K562 (cell line): ENCODE measurements around the gene NEMF. TPM values are rescaled to one million over a fixed set of nuclear protein-coding genes. Genes with fewer than 3 reads are reported as not detected.

Experiments
- ATAC-seq: fragments of 200-7000 bp; cut with Tn5 transposase; 3 replicates; pipeline ENCODE4 v1.9.1; 2020; ENCODE audit warnings: moderate library complexity
- BruUV-seq: library from RNA; stranded (reverse); fragments of 400-500 nt; replicated peaks from 2 replicates; lab custom pipeline; 2021; lab: Mats Ljungman, UMichigan
- CTCF ChIA-PET: fragments of 300-600 bp; formaldehyde crosslinking; extraction: SDS; loops from one replicate; lab custom pipeline; 2021; ENCODE audit warnings: low intra/inter-chr PET ratio; lab: Yijun Ruan, JAX
- POLR2A ChIA-PET: fragments of 300-600, 350-650 bp; sonication (Branson Sonifier 250); formaldehyde crosslinking; extraction: SDS; loops from one replicate; lab custom pipeline; 2021; ENCODE audit warnings: antibody characterized with exemption, inconsistent platforms; lab: Yijun Ruan, JAX
- DNase-seq, 4 experiments: peaks; one replicate each; pipeline versions ENCODE4 v3.0.0 to v3.0.0-alpha.2; 2011 to 2018; ENCODE audit warnings: low spot score in 3 of 4, mixed read lengths in 3 of 4; ENCODE audit errors: extremely low read depth in 1 of 4
- FAIRE-seq: peaks from 2 replicates; lab custom pipeline; 2011; peaks lifted over from hg19 to GRCh38; lab: Jason Lieb, UNC
- H2AFZ ChIP-seq: 2 replicates; pipeline ENCODE4 v1.6.0; 2011; ENCODE audit warnings: low read depth, low read length, control low read depth, inconsistent platforms
- H3K27ac ChIP-seq: fragments of 200-600 bp; 3 replicates; pipeline ENCODE4 v1.8.0; 2011; ENCODE audit warnings: low read depth, mild to moderate bottlenecking, control low read depth, inconsistent platforms, low read length, moderate library complexity, mixed read lengths; ENCODE audit errors: extremely low read depth
- H3K27me3 ChIP-seq, 2 experiments: fragments of 300-600 bp in 1 of 2; 2 replicates in 1 of 2; 3 replicates in 1 of 2; pipeline versions ENCODE4 v1.6.0 to v1.8.0; 2011; ENCODE audit warnings: inconsistent platforms in 2 of 2, low read length in 2 of 2, mild to moderate bottlenecking in 1 of 2, mixed read lengths in 1 of 2, moderate library complexity in 1 of 2; ENCODE audit not compliant: control insufficient read depth in 2 of 2, insufficient read depth in 2 of 2
- H3K36me3 ChIP-seq: fragments of 300-600 bp; 3 replicates; pipeline ENCODE4 v1.8.0; 2011; ENCODE audit warnings: mild to moderate bottlenecking, low read length, inconsistent platforms; ENCODE audit not compliant: control insufficient read depth, insufficient read depth
- H3K4me1 ChIP-seq, 2 experiments: fragments of 200-600 bp in 1 of 2; replicated peaks in 1 of 2; 2 replicates in 1 of 2; 3 replicates in 1 of 2; pipeline versions ENCODE4 v1.5.1 to v1.8.0; 2011; ENCODE audit warnings: inconsistent platforms in 2 of 2, low read length in 2 of 2, mild to moderate bottlenecking in 1 of 2, mixed read lengths in 1 of 2, moderate library complexity in 1 of 2; ENCODE audit not compliant: control insufficient read depth in 2 of 2, insufficient read depth in 2 of 2
- H3K4me2 ChIP-seq: 2 replicates; pipeline ENCODE4 v1.6.1; 2011; ENCODE audit warnings: low read length, control low read depth, inconsistent platforms, mixed read lengths; ENCODE audit not compliant: insufficient read depth
- H3K4me3 ChIP-seq: fragments of 200-600 bp; sonication (generic), shearing (Covaris generic); 2 replicates; pipeline ENCODE4 v1.5.1; 2016; ENCODE audit warnings: control low read depth, inconsistent platforms
- H3K79me2 ChIP-seq: fragments of 200-600 bp; 3 replicates; pipeline ENCODE4 v1.8.0; 2011; ENCODE audit warnings: low read length, inconsistent platforms; ENCODE audit not compliant: control insufficient read depth, insufficient read depth
- H3K9ac ChIP-seq, 2 experiments: 2 replicates each; pipeline versions ENCODE4 v1.6.0 to v1.6.1; 2011; ENCODE audit warnings: low read depth in 2 of 2, low read length in 2 of 2, control low read depth in 1 of 2, inconsistent platforms in 1 of 2, mild to moderate bottlenecking in 1 of 2, mixed read lengths in 1 of 2; ENCODE audit not compliant: insufficient read depth in 1 of 2
- H3K9me1 ChIP-seq: one replicate; pipeline ENCODE4 v1.6.0; 2011; ENCODE audit warnings: inconsistent platforms, mild to moderate bottlenecking, low read length, moderate library complexity; ENCODE audit not compliant: control insufficient read depth, insufficient read depth
- H3K9me3 ChIP-seq: replicated peaks from 2 replicates; pipeline ENCODE4 v1.5.1; 2011; ENCODE audit warnings: low read depth, low read length, inconsistent platforms; ENCODE audit not compliant: control insufficient read depth, insufficient read depth
- H4K20me1 ChIP-seq: replicated peaks from 2 replicates; pipeline ENCODE4 v1.6.1; 2011; ENCODE audit warnings: low read length, inconsistent platforms, mixed read lengths; ENCODE audit not compliant: control insufficient read depth, insufficient read depth
- CAMTA2 ChIP-seq: fragments of 250-450 bp; sonication (Bioruptor Pico); conservative IDR thresholded peaks from 2 replicates; pipeline ENCODE4 v1.5.1; 2022
- CHCHD3 ChIP-seq: fragments of 250-450 bp; sonication (Bioruptor Pico); IDR thresholded peaks from 2 replicates; pipeline ENCODE4 v2.1.2; 2022; ENCODE audit warnings: mild to moderate bottlenecking
- NELFE ChIP-seq: IDR thresholded peaks from 2 replicates; pipeline ENCODE4 v1.6.1; 2011; ENCODE audit warnings: mild to moderate bottlenecking; ENCODE audit not compliant: insufficient read depth, insufficient read length
- PCBP1 ChIP-seq: fragments of 200-400 bp; formaldehyde crosslinking; IDR thresholded peaks from 2 replicates; pipeline ENCODE4 v1.6.1; 2018; ENCODE audit warnings: mild to moderate bottlenecking, low read depth, low read length; ENCODE audit not compliant: poor library complexity, severe bottlenecking
- POLR3G ChIP-seq: IDR thresholded peaks from 2 replicates; pipeline ENCODE4 v1.6.1; 2011; ENCODE audit not compliant: insufficient read length, insufficient replicate concordance; ENCODE audit errors: extremely low read depth
- ZNF224 ChIP-seq: sonication (generic); formaldehyde crosslinking; IDR thresholded peaks from 2 replicates; pipeline ENCODE4 v1.8.0; 2022; ENCODE audit warnings: mild to moderate bottlenecking, missing genetic modification reagents
- WGBS: fragments of 100-300 bp; shearing (Covaris generic); methylation state at CpG from one replicate; pipeline ENCODE4 v1.1.6; 2016; ENCODE audit warnings: low coverage, mixed read lengths; ENCODE audit not compliant: insufficient coverage; ENCODE audit errors: missing lambda C conversion rate; 5-methylcytosine and 5-hydroxymethylcytosine counted together
- in situ Hi-C: fragments of 300-500 bp; cut with MboI; formaldehyde crosslinking; loops from 4 replicates; pipeline ENCODE4 v1.15.0; 2018; ENCODE audit warnings: inconsistent platforms, mixed read lengths
- intact Hi-C: fragments of 100-400 bp; cut with micrococcal nuclease; formaldehyde crosslinking; loops from 2 replicates; pipeline ENCODE4 v1.14.2; 2022
- polyA plus RNA-seq, 8 experiments: library from polyadenylated mRNA; depleted of rRNA in 4 of 8; stranded (reverse) in 5 of 8; unstranded in 3 of 8; fragments of >200 nt; fragmentation: Nextera tagmentation in 2 of 8; fragmentation: Illumina TruSeq in 1 of 8; extraction: Ambion mirVana in 2 of 8; extraction: Trizol in 1 of 8; gene quantifications; 2 replicates each; pipeline versions ENCODE4 v1.2.1 to v1.2.3, GENCODE V29; 2011 to 2014; ENCODE audit warnings: inconsistent platforms in 1 of 8, missing spikeins in 1 of 8
- total RNA-seq, 7 experiments: library from RNA; depleted of rRNA in 6 of 7; stranded (reverse); fragments of >200 nt in 6 of 7; fragmentation: Illumina TruSeq in 2 of 7; extraction: Trizol in 2 of 7; gene quantifications; 2 replicates each; pipeline versions ENCODE4 v1.2.1 to v1.2.3, GENCODE V29; 2011 to 2021; ENCODE audit warnings: low replicate concordance in 1 of 7
- TF ChIP-seq, protein P1 (sequence below), 2 experiments: IDR thresholded peaks; 2 replicates each; pipeline ENCODE4 v1.6.1; 2012; ENCODE audit warnings: improper control_type of control experiment in 2 of 2, low read depth in 2 of 2, low read length in 2 of 2, borderline replicate concordance in 1 of 2
- TF ChIP-seq, protein P2 (sequence below): fragments of 250-450 bp; sonication (Bioruptor Pico); IDR thresholded peaks from 2 replicates; pipeline ENCODE4 v1.6.1; 2021; ENCODE audit warnings: mild to moderate bottlenecking
- TF ChIP-seq, protein P3 (sequence below): sonication (generic); formaldehyde crosslinking; IDR thresholded peaks from 2 replicates; pipeline ENCODE4 v1.8.1; 2023; ENCODE audit warnings: mild to moderate bottlenecking, missing genetic modification reagents
- TF ChIP-seq, protein P4 (sequence below): fragments of 250-450 bp; sonication (Bioruptor Pico); IDR thresholded peaks from 2 replicates; pipeline ENCODE4 v1.4.0; 2020; ENCODE audit warnings: mild to moderate bottlenecking, moderate library complexity
- TF ChIP-seq, protein P5 (sequence below): fragments of 450-650 bp; IDR thresholded peaks from 2 replicates; pipeline ENCODE4 v1.6.1; 2017; ENCODE audit warnings: mild to moderate bottlenecking, moderate library complexity

Gene NEMF
- total and polyA plus RNA-seq, 9 of the 15 experiments (the other 6 are each of a cell fraction or from before 2014, with no cell fraction given), result 38.8 to 94.4 (median 61.0) TPM

DNA sequence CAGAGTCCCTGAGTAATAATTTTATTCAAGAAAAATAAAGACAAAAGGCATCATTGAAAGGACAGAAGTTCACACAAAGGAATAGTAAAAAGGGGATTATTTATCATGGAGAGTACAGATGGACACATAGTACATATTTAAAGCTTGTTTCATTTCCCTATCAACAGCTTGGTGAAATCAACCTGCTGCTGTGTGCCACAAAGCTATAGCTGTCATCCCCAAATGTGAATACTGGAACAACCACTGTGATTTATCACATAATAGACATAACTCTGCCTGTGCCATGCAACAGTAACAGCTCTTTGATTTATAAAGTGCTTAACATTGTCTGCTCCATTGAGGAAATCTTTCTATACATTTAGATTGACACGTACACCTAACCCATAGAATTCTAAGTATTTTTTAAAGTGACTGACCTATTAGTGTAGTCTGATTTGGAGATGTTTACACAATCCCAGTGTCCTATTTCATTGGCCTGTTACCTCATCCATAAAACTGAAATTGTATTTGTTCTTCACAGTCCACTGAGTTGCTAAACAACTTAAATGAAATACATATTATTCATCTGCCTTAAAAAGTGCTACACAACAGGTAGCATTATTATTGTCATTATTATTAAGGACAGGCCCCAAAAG is 3.3 kb downstream of the NEMF start (continued):
- TF ChIP-seq, protein P1, sequence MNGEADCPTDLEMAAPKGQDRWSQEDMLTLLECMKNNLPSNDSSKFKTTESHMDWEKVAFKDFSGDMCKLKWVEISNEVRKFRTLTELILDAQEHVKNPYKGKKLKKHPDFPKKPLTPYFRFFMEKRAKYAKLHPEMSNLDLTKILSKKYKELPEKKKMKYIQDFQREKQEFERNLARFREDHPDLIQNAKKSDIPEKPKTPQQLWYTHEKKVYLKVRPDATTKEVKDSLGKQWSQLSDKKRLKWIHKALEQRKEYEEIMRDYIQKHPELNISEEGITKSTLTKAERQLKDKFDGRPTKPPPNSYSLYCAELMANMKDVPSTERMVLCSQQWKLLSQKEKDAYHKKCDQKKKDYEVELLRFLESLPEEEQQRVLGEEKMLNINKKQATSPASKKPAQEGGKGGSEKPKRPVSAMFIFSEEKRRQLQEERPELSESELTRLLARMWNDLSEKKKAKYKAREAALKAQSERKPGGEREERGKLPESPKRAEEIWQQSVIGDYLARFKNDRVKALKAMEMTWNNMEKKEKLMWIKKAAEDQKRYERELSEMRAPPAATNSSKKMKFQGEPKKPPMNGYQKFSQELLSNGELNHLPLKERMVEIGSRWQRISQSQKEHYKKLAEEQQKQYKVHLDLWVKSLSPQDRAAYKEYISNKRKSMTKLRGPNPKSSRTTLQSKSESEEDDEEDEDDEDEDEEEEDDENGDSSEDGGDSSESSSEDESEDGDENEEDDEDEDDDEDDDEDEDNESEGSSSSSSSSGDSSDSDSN (IDR thresholded peaks at IDR 0.05; ENCODE audit: borderline replicate concordance in 1 of 2, low read depth in 2 of 2, low read length in 2 of 2), result no peak
- TF ChIP-seq, protein P2, sequence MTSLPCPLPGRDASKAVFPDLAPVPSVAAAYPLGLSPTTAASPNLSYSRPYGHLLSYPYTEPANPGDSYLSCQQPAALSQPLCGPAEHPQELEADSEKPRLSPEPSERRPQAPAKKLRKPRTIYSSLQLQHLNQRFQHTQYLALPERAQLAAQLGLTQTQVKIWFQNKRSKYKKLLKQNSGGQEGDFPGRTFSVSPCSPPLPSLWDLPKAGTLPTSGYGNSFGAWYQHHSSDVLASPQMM (CRISPR knock-in tag), result no peak

DNA sequence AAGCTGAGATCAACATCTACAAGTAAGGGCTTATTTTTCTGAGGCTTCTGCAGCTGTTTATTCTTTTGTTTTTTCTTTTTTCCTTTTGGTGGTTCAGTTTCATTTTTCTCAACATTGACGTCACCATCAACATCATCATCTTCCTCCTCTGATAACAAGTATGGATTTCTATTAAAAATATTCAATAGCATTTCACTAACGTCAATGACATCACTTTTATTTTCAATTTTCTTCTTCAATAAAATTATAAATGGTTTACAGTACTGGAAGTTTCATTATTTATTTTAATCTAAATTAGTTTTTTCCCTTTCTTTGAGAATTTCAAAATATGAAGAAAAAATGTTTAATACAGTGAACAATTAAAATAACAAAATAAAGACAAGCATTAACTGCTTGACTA is 23.9 kb downstream of the NEMF start:
- no TSS peak for BruUV-seq
- Histone ChIP-seq H3K27ac (no peak overlapping the region), H3K9me3 (no peaks in the 10 kb centered on the region), H4K20me1 (no peaks in the 10 kb centered on the region), H2AFZ (no peak overlapping the region), H3K79me2 (no peaks in the 10 kb centered on the region), H3K4me1 (no peaks in the 10 kb centered on the region), H3K9me1 (no peaks in the 10 kb centered on the region), H3K4me3 (no peak overlapping the region), H3K4me2 (no peak overlapping the region), H3K36me3 (peaks cover 92% of the 10 kb centered on the region), H3K9ac (no peak overlapping the region), H3K27me3 (no peaks in the 10 kb centered on the region)
- ChIA-PET CTCF (no interaction called here), POLR2A (no interaction called here)
- DNase-seq (no peak), ATAC-seq (no peak), FAIRE-seq (no peak)
- in situ Hi-C loops, result no loop called here
- intact Hi-C loops, result no loop called here
- 86% methylated on average over 1 of the region's 2 CpGs for WGBS
- TF ChIP-seq CAMTA2 (no peak), PCBP1 (no peak), NELFE (no peak), ZNF224 (CRISPR knock-in tag) (no peak), POLR3G (no peak), CHCHD3 (CRISPR knock-in tag) (no peak)
- TF ChIP-seq, protein P3, sequence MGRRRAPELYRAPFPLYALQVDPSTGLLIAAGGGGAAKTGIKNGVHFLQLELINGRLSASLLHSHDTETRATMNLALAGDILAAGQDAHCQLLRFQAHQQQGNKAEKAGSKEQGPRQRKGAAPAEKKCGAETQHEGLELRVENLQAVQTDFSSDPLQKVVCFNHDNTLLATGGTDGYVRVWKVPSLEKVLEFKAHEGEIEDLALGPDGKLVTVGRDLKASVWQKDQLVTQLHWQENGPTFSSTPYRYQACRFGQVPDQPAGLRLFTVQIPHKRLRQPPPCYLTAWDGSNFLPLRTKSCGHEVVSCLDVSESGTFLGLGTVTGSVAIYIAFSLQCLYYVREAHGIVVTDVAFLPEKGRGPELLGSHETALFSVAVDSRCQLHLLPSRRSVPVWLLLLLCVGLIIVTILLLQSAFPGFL (CRISPR knock-in tag), result no peak
- TF ChIP-seq, protein P4, sequence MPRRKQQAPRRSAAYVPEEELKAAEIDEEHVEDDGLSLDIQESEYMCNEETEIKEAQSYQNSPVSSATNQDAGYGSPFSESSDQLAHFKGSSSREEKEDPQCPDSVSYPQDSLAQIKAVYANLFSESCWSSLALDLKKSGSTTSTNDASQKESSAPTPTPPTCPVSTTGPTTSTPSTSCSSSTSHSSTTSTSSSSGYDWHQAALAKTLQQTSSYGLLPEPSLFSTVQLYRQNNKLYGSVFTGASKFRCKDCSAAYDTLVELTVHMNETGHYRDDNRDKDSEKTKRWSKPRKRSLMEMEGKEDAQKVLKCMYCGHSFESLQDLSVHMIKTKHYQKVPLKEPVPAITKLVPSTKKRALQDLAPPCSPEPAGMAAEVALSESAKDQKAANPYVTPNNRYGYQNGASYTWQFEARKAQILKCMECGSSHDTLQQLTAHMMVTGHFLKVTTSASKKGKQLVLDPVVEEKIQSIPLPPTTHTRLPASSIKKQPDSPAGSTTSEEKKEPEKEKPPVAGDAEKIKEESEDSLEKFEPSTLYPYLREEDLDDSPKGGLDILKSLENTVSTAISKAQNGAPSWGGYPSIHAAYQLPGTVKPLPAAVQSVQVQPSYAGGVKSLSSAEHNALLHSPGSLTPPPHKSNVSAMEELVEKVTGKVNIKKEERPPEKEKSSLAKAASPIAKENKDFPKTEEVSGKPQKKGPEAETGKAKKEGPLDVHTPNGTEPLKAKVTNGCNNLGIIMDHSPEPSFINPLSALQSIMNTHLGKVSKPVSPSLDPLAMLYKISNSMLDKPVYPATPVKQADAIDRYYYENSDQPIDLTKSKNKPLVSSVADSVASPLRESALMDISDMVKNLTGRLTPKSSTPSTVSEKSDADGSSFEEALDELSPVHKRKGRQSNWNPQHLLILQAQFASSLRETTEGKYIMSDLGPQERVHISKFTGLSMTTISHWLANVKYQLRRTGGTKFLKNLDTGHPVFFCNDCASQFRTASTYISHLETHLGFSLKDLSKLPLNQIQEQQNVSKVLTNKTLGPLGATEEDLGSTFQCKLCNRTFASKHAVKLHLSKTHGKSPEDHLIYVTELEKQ (CRISPR knock-in tag), result no peak
- TF ChIP-seq, protein P5, sequence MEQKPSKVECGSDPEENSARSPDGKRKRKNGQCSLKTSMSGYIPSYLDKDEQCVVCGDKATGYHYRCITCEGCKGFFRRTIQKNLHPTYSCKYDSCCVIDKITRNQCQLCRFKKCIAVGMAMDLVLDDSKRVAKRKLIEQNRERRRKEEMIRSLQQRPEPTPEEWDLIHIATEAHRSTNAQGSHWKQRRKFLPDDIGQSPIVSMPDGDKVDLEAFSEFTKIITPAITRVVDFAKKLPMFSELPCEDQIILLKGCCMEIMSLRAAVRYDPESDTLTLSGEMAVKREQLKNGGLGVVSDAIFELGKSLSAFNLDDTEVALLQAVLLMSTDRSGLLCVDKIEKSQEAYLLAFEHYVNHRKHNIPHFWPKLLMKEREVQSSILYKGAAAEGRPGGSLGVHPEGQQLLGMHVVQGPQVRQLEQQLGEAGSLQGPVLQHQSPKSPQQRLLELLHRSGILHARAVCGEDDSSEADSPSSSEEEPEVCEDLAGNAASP, result no peak
